Sigmoid colon (tissue), 7 donors: ENCODE data around the gene ANO6. TPM values are rescaled to one million over a fixed set of nuclear protein-coding genes. Genes with fewer than 3 reads are reported as not detected.
A peak's percentile ranks its signal among the peaks of the same experiment; 100 is the strongest.

Experiments used
- DNase-seq: peaks from one replicate; pipeline ENCODE4 v3.0.0-alpha.2; 2019
- H3K27ac ChIP-seq, 4 donors: fragments of 200-600 bp; sonication (generic); one replicate each; pipeline ENCODE4 v1.5.1; 2016 to 2019; ENCODE audit warnings: mild to moderate bottlenecking in 1 of 4
- H3K27me3 ChIP-seq, 3 donors: fragments of 200-600 bp; sonication (generic); one replicate each; pipeline ENCODE4 v1.5.1; 2019; ENCODE audit warnings: mild to moderate bottlenecking in 1 of 3
- H3K36me3 ChIP-seq, 4 donors: fragments of 200-600 bp; sonication (generic); one replicate each; pipeline ENCODE4 v1.5.1; 2016 to 2019
- H3K4me1 ChIP-seq, 4 donors: fragments of 200-600 bp; sonication (generic); one replicate each; pipeline ENCODE4 v1.5.1; 2017 to 2019
- H3K4me3 ChIP-seq, 4 donors: fragments of 200-600 bp; sonication (generic); one replicate each; pipeline ENCODE4 v1.5.1; 2017 to 2019; ENCODE audit warnings: mild to moderate bottlenecking in 2 of 4, moderate library complexity in 1 of 4
- H3K9me3 ChIP-seq, 4 donors: fragments of 200-600 bp in 3 of 4; sonication (generic) in 3 of 4; one replicate each; pipeline versions ENCODE4 v1.5.1 to v1.6.1; 2013 to 2019
- CTCF ChIP-seq, 4 experiments: fragments of 450-650 bp in 3 of 4; fragments of 200-600 bp in 1 of 4; IDR thresholded peaks; one replicate each; pipeline ENCODE4 v1.5.1; 2016 to 2019; ENCODE audit warnings: antibody characterized with exemption in 4 of 4, mild to moderate bottlenecking in 3 of 4, moderate library complexity in 2 of 4
- EP300 ChIP-seq, 4 donors: sonication (generic); formaldehyde crosslinking; IDR thresholded peaks; one replicate each; pipeline ENCODE4 v1.6.1; 2017; ENCODE audit warnings: antibody characterized with exemption in 4 of 4
- POLR2A ChIP-seq, 2 donors: fragments of 450-650 bp; IDR thresholded peaks; one replicate each; pipeline ENCODE4 v1.6.1; 2016; ENCODE audit warnings: antibody characterized with exemption in 2 of 2, mild to moderate bottlenecking in 2 of 2, moderate library complexity in 2 of 2
- POLR2AphosphoS5 ChIP-seq, 4 donors: sonication (generic); formaldehyde crosslinking; IDR thresholded peaks; one replicate each; pipeline ENCODE4 v1.6.1; 2017; ENCODE audit warnings: antibody characterized with exemption in 4 of 4
- WGBS, 2 donors: extraction: QIAGEN DNeasy Blood & Tissue Kit; methylation state at CpG; one replicate each; pipeline ENCODE4 v1.1.7; 2013; 5-methylcytosine and 5-hydroxymethylcytosine counted together
- intact Hi-C: fragments of 100-400 bp; cut with DNase I; formaldehyde crosslinking; loops from one replicate; pipeline ENCODE4 v1.15.1; 2023
- polyA plus RNA-seq, 3 donors: library from polyadenylated mRNA; stranded (reverse); fragments of 200-250 nt; gene quantifications; one replicate each; pipeline ENCODE4 v1.2.3, GENCODE V29; 2013
- total RNA-seq, 4 donors: library from RNA; depleted of rRNA; stranded (reverse); fragments of >200 nt; gene quantifications; one replicate each; pipeline ENCODE4 v1.1.0, GENCODE V29; 2016
- donor health status: healthy with polysubstance abuse.
- donor health status: Bipolar disorder and iron deficiency.
- donor health status: healthy.

Gene ANO6
- total and polyA plus RNA-seq, 7 donors, result 1.2 to 107 (median 98.5) TPM

DNA sequence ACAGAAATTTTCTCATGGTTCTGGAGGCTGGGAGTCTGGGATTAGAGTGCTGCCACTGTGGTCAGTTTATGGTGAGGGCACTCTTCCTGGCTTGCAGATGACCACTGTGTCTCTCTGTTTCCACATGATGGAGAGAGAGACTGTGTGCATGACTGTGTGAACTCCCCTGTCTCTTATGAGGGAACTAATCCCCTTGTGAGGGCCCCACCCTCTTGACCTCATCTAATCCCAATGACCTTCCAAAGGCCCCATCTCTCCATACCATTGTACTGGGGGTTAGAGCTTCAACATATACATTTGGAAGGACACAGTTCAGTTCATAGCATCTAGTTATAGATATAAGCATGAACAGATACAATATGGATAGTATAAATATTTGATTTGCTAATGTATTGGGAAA lies 31.7 kb downstream of the ANO6 start:
- Histone ChIP-seq H3K36me3 (no peaks in the 10 kb centered on the region), H3K4me3 (no peak overlapping the region), H3K27ac (peak overlapping the region in 1 of 4 donors; percentile 3), H3K27me3 (no peaks in the 10 kb centered on the region), H3K4me1 (peaks cover 0 to 58% (median 31%) of the 10 kb centered on the region in 4 donors), H3K9me3 (no peaks in the 10 kb centered on the region)
- intact Hi-C loops, result no loop called here
- no peak for DNase-seq
- TF ChIP-seq POLR2AphosphoS5 (IDR thresholded peaks at IDR 0.05), result no peak

- intact Hi-C loops, result no loop called here
- H3K27ac ChIP-seq, result no peak overlapping the region
Observed at GRCh38 chr12:45248095-45248494, 32.2 kb downstream of the ANO6 start.

GRCh38 chr12:45254254-45254653 lies 38.4 kb downstream of the ANO6 start:
- no peaks in the 10 kb centered on the region for H3K36me3 ChIP-seq
- peak overlapping the region in 3 of 4 donors; percentile 20 to 68 (median 54) for H3K27ac ChIP-seq
- 81 to 85% methylated on average over 1 of the region's 1 CpG for WGBS, 2 donors
- intact Hi-C loops, result no loop called here
- peaks cover 0 to 78% (median 63%) of the 10 kb centered on the region in 4 donors for H3K4me1 ChIP-seq
- H3K4me3 ChIP-seq, result no peak overlapping the region
- no peaks in the 10 kb centered on the region for H3K9me3 ChIP-seq
- H3K27me3 ChIP-seq, result no peaks in the 10 kb centered on the region
- no peak for DNase-seq
- TF ChIP-seq POLR2A (IDR thresholded peaks at IDR 0.05) (no peak), CTCF (IDR thresholded peaks at IDR 0.05) (no peak), EP300 (IDR thresholded peaks at IDR 0.05) (no peak), POLR2AphosphoS5 (IDR thresholded peaks at IDR 0.05) (peak in 3 of 4 donors; percentile 23 to 69 (median 64))

More at GRCh38 chr12:45248095-45248494, 32.2 kb downstream of the ANO6 start:
- Histone ChIP-seq H3K4me1 (peaks cover 0 to 58% (median 34%) of the 10 kb centered on the region in 4 donors), H3K9me3 (no peaks in the 10 kb centered on the region), H3K27me3 (no peaks in the 10 kb centered on the region), H3K4me3 (no peak overlapping the region), H3K36me3 (no peaks in the 10 kb centered on the region)
- WGBS, 2 donors, result 95 to 97% methylated on average over 1 of the region's 1 CpG
- no peak for DNase-seq
- TF ChIP-seq EP300 (IDR thresholded peaks at IDR 0.05), result no peak
- no peak for TF ChIP-seq POLR2A (IDR thresholded peaks at IDR 0.05)
- no peak for TF ChIP-seq POLR2AphosphoS5 (IDR thresholded peaks at IDR 0.05)
- no peak for TF ChIP-seq CTCF (IDR thresholded peaks at IDR 0.05)

DNA sequence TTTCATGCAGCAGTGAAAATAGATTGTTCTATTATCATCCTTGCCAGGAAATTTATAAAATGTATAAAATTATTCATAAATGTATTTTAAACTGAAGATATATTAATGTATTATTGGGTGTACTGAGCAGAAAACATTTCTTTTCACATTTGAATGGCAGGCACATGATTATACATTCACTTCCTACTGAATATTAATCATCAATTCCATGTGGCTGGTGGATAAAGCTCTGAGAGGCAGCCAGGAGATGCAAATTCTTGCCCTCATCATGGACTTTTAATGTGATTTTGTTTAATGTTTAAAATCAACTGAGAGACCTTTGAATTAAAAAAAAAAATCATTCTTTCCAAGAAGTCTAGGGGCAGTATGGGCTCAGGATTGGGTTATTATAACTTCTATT lies 40.8 kb downstream of the ANO6 start:
- TF ChIP-seq POLR2A (IDR thresholded peaks at IDR 0.05), result no peak
- TF ChIP-seq CTCF (IDR thresholded peaks at IDR 0.05), result no peak
- no peak for TF ChIP-seq EP300 (IDR thresholded peaks at IDR 0.05)
- no peak for TF ChIP-seq POLR2AphosphoS5 (IDR thresholded peaks at IDR 0.05)
- Histone ChIP-seq H3K27me3 (no peaks in the 10 kb centered on the region), H3K27ac (peak overlapping the region in 2 of 4 donors; percentile 47 to 68), H3K4me3 (no peak overlapping the region), H3K4me1 (peaks cover 0 to 85% (median 71%) of the 10 kb centered on the region in 4 donors), H3K9me3 (no peaks in the 10 kb centered on the region), H3K36me3 (no peaks in the 10 kb centered on the region)
- intact Hi-C loops, result no loop called here
- no peak for DNase-seq

GRCh38 chr12:45257185-45257930 lies 41.5 kb downstream of the ANO6 start:
- H3K9me3 ChIP-seq, result no peaks in the 10 kb centered on the region
- DNase-seq, result no peak
- H3K27ac ChIP-seq, result peak overlapping the region in 3 of 4 donors; percentile 13 to 68 (median 47)
- intact Hi-C loops, result no loop called here
- no peaks in the 10 kb centered on the region for H3K27me3 ChIP-seq
- H3K4me1 ChIP-seq, result peaks cover 0 to 82% (median 69%) of the 10 kb centered on the region in 4 donors
- H3K36me3 ChIP-seq, result no peaks in the 10 kb centered on the region
- H3K4me3 ChIP-seq, result no peak overlapping the region
- 68 to 90% methylated on average over 6 of the region's 6 CpGs for WGBS, 2 donors
- no peak for TF ChIP-seq POLR2A (IDR thresholded peaks at IDR 0.05)
- TF ChIP-seq EP300 (IDR thresholded peaks at IDR 0.05), result no peak
- TF ChIP-seq CTCF (IDR thresholded peaks at IDR 0.05), result no peak
- TF ChIP-seq POLR2AphosphoS5 (IDR thresholded peaks at IDR 0.05), result no peak
